GM10248 (cell line): ENCODE measurements around the gene COPZ2.
"Not testable (repeated sequence)": the region's sequence is repeated elsewhere in the genome, so short reads cannot be mapped to it uniquely, and the experiment has no call there.

ENCODE experiments used
- CTCF ChIA-PET: fragments of 300-600 bp; sonication (Branson Sonifier 250); formaldehyde crosslinking; extraction: SDS; loops from one replicate; lab custom pipeline; 2021; ENCODE audit warnings: antibody characterized with exemption; lab: Yijun Ruan, JAX
- POLR2A ChIA-PET: fragments of 350-650 bp; sonication (Branson Sonifier 250); formaldehyde crosslinking; extraction: SDS; loops from one replicate; lab custom pipeline; 2020; ENCODE audit warnings: antibody characterized with exemption; lab: Yijun Ruan, JAX
- DNase-seq: peaks from one replicate; pipeline ENCODE4 v3.0.0; 2012; ENCODE audit errors: extremely low spot score
- CTCF ChIP-seq: IDR thresholded peaks from 2 replicates; pipeline ENCODE4 v1.5.1; 2012; ENCODE audit warnings: mild to moderate bottlenecking, low read depth; ENCODE audit errors: extremely low read depth, missing control alignments, control extremely low read depth

Gene COPZ2

GRCh38 chr17:47993031-47993564 is 44.5 kb downstream of the COPZ2 start:
- POLR2A ChIA-PET: no interaction called here
- CTCF ChIA-PET: interaction anchor here (1.1 to 14.8 kb wide), 7 partner anchors 14 to 46 kb away, joined by 3 to 143 read pairs (median 7); partner anchors contain the start of gene CDK5RAP3
- no peak for DNase-seq

GRCh38 chr17:47992216-47992615 is 45.4 kb downstream of the COPZ2 start:
- no peak for TF ChIP-seq CTCF
- POLR2A ChIA-PET: no interaction called here
- CTCF ChIA-PET: interaction anchor here (4.4 to 14.8 kb wide), 2 partner anchors 13 to 22 kb away, joined by 27 to 143 read pairs; no protein-coding TSS in a partner anchor
- DNase-seq: no peak

More at GRCh38 chr17:47993031-47993564, 44.5 kb downstream of the COPZ2 start:
- TF ChIP-seq CTCF: no peak

DNA sequence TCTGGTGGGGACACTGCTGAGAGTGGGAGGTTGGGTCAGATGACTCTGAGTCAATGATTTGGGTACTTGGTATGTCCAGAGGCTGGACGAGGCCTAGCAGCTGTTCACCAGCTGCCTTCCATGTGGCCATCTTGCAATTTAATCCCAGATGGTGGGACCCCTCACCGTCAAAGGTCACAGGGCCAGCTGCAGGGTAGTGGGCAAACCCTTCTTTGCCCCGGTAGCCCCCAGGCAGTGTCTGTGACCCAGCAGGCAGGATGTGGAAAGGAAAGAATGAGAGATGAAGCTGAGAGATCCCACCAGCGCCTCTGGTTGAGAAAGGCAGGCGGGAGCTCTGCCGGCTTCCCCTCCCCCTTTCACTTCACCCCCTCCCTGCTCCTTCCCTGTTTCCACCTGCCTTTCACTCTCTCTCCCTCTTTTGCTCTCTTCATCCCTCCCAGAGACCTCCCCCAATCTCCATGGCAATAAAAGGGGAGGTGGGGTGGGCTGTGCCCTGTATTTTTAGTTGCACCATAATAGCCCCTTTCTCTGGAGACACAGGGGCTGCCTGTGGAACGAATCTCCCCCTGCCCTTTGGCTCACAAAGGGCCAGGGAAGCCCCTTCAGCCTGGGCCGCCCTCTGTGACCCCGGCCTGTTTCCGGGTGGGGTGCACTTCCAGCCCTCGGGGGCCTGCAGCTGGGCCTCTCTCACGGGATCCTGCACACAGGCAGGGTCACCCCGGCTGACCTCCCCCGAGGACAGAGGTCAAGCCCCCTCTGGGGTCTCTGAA is 46.5 kb downstream of the COPZ2 start:
- CTCF ChIA-PET: interaction anchor here (1.5 to 2.7 kb wide), 4 partner anchors 13 to 45 kb away, joined by 5 to 14 read pairs (median 10); no protein-coding TSS in a partner anchor
- no peak for DNase-seq
- no peak for TF ChIP-seq CTCF
- POLR2A ChIA-PET: no interaction called here

DNA sequence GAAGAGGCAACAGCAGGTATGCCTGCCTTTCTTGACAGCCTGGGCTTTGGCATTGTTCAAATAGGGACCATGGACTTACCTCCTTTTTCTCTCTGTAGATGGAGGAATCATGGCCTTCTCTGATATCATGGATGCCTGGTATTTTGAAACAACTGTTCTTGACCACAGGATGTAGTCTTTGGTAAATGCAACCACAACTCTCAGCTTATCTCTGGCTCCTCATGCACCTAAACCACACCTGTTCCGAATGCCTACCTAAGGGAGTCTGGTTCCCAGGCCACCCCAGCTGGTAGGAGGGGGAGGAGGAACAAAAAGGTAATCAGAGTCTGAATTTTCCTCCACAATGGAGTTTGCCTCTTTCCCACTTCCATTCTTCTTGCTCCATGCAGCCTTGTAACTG is 47.9 kb downstream of the COPZ2 start:
- ChIA-PET POLR2A (no interaction called here), CTCF (interaction anchor here (1.3 to 2.7 kb wide), 5 partner anchors 11 to 468 kb away, joined by 3 to 14 read pairs (median 5); no protein-coding TSS in a partner anchor)
- no peak for DNase-seq

GRCh38 chr17:47989159-47989558 is 48.4 kb downstream of the COPZ2 start:
- CTCF ChIA-PET: interaction anchor here (1.0 to 2.7 kb wide), 5 partner anchors 18 to 468 kb away, joined by 3 to 14 read pairs (median 4); partner anchors contain the start of gene CDK5RAP3
- POLR2A ChIA-PET: no interaction called here
- no peak for TF ChIP-seq CTCF
- DNase-seq: no peak

More for the DNA sequence above, 47.9 kb downstream of the COPZ2 start:
- TF ChIP-seq CTCF: no peak

DNA sequence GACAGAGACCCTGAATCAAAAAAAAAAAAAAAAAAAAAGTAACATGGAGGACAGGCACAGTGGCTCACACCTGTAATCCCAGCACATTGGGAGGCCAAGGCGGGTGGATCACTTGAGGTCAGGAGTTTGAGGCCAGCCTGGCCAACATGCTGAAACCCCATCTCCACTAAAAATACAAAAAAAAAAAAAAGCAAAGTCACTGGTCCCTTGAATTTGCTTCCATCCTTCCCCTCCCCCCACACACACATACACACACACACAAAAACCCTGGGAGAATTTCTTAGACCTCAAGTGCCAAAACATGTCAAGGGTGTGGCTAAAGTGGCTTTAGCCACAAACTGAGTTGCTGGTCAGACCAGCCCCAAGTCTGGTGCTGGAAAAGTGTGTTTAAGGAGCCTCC is 49.2 kb downstream of the COPZ2 start:
- DNase-seq, POLR2A ChIA-PET: not testable (repeated sequence)
- CTCF ChIA-PET: interaction anchor here (1.0 to 1.5 kb wide), 4 partner anchors 14 to 469 kb away, joined by 3 to 5 read pairs (median 3); partner anchors contain the start of gene CDK5RAP3
